PC-9 (cell line): ENCODE measurements around the gene ABAT. TPM values are rescaled to one million over a fixed set of nuclear protein-coding genes. Genes with fewer than 3 reads are reported as not detected.

Source experiments
- BruUV-seq: library from RNA; stranded (reverse); fragments of 400-500 nt; replicated peaks from 2 replicates; lab custom pipeline; 2021; lab: Mats Ljungman, UMichigan
- CTCF ChIA-PET: fragments of 300-600 bp; sonication (Branson Sonifier 250); formaldehyde crosslinking; loops from one replicate; lab custom pipeline; 2022; ENCODE audit warnings: antibody characterized with exemption; lab: Charles Lee
- POLR2A ChIA-PET: fragments of 300-600 bp; sonication (Branson Sonifier 250); formaldehyde crosslinking; loops from one replicate; lab custom pipeline; 2022; ENCODE audit warnings: antibody characterized with exemption; ENCODE audit not compliant: unreplicated experiment; lab: Charles Lee
- DNase-seq, 2 experiments: peaks; one replicate each; pipeline versions ENCODE4 v3.0.0 to v3.0.0-alpha.2; 2015 to 2022; ENCODE audit warnings: mixed read lengths in 1 of 2
- H2AFZ ChIP-seq: fragments of 200-600 bp; sonication (generic); 2 replicates; pipeline ENCODE4 v1.8.1; 2017; ENCODE audit warnings: antibody characterized with exemption
- H3F3A ChIP-seq: fragments of 200-600 bp; sonication (generic); 2 replicates; pipeline ENCODE4 v1.8.1; 2017; ENCODE audit warnings: antibody characterized with exemption, mild to moderate bottlenecking, low read depth; ENCODE audit not compliant: insufficient read depth
- H3K27ac ChIP-seq: fragments of 200-600 bp; sonication (generic); 2 replicates; pipeline ENCODE4 v1.6.1; 2016; ENCODE audit warnings: mixed run types
- H3K27me3 ChIP-seq: fragments of 200-600 bp; sonication (generic); 2 replicates; pipeline ENCODE4 v1.6.1; 2016; ENCODE audit warnings: low read depth, mixed run types; ENCODE audit not compliant: insufficient read depth
- H3K36me3 ChIP-seq: fragments of 200-600 bp; sonication (generic); 2 replicates; pipeline ENCODE4 v1.6.1; 2016; ENCODE audit warnings: low read depth, mixed run types
- H3K4me1 ChIP-seq: fragments of 200-600 bp; sonication (generic); replicated peaks from 2 replicates; pipeline ENCODE4 v1.6.1; 2016; ENCODE audit warnings: mixed run types; ENCODE audit not compliant: insufficient read depth
- H3K4me2 ChIP-seq: fragments of 200-600 bp; sonication (generic); 2 replicates; pipeline ENCODE4 v1.6.1; 2017; ENCODE audit warnings: mixed run types
- H3K4me3 ChIP-seq: fragments of 200-600 bp; sonication (generic); 2 replicates; pipeline ENCODE4 v1.6.1; 2016; ENCODE audit warnings: mixed run types
- H3K79me2 ChIP-seq: fragments of 200-600 bp; sonication (generic); 2 replicates; pipeline ENCODE4 v1.6.1; 2017; ENCODE audit warnings: low read depth, mixed run types
- H3K9me2 ChIP-seq: fragments of 200-600 bp; sonication (generic); 2 replicates; pipeline ENCODE4 v1.8.1; 2017; ENCODE audit warnings: mild to moderate bottlenecking; ENCODE audit not compliant: insufficient read depth
- H3K9me3 ChIP-seq: fragments of 200-600 bp; sonication (generic); 2 replicates; pipeline ENCODE4 v1.8.1; 2016; ENCODE audit warnings: low read depth; ENCODE audit not compliant: insufficient read depth
- H4K20me1 ChIP-seq: fragments of 200-600 bp; sonication (generic); 2 replicates; pipeline ENCODE4 v1.8.1; 2017; ENCODE audit not compliant: insufficient read depth
- CTCF ChIP-seq: fragments of 200-600 bp; sonication (generic); conservative IDR thresholded peaks from 2 replicates; pipeline ENCODE4 v1.6.1; 2017; ENCODE audit warnings: mixed run types, antibody characterized with exemption, mild to moderate bottlenecking, moderate library complexity
- EZH2 ChIP-seq: fragments of 200-600 bp; sonication (generic); IDR thresholded peaks from 2 replicates; pipeline ENCODE4 v1.8.0; 2017; ENCODE audit warnings: antibody characterized with exemption, low read depth
- intact Hi-C: fragments of 100-400 bp; cut with micrococcal nuclease; formaldehyde crosslinking; loops from one replicate; pipeline ENCODE4 v1.10.0; 2022; ENCODE audit not compliant: unreplicated experiment
- total RNA-seq: library from RNA; stranded (reverse); gene quantifications from 2 replicates; pipeline ENCODE4 v1.2.3, GENCODE V29; 2021

The ABAT gene
- total RNA-seq, 1 experiment from 2014 or later = 12.9 TPM

GRCh38 chr16:8632675-8633182 is 41.7 kb upstream of the ABAT start:
- intact Hi-C loops = no loop called here
- BruUV-seq = no TSS peak
- Histone ChIP-seq H3K4me1 (no peaks in the 10 kb centered on the region), H3K27ac (no peak overlapping the region), H3K27me3 (no peaks in the 10 kb centered on the region), H3K79me2 (no peaks in the 10 kb centered on the region), H3K36me3 (peaks cover 5% of the 10 kb centered on the region; the same call in 1 of the 2 replicates), H3K4me3 (no peak overlapping the region), H3K4me2 (no peak overlapping the region), H3K9me3 (no peaks in the 10 kb centered on the region), H3K9me2 (no peaks in the 10 kb centered on the region), H2AFZ (no peak overlapping the region), H4K20me1 (no peaks in the 10 kb centered on the region), H3F3A (no peaks in the 10 kb centered on the region)
- DNase-seq = no peak
- POLR2A ChIA-PET = no interaction called here
- TF ChIP-seq CTCF (no peak), EZH2 (no peak)
- CTCF ChIA-PET = no interaction called here

GRCh38 chr16:8634991-8635736 is 39.3 kb upstream of the ABAT start:
- H4K20me1 ChIP-seq = no peaks in the 10 kb centered on the region

GRCh38 chr16:8639694-8640093 is 34.7 kb upstream of the ABAT start:
- Histone ChIP-seq H3F3A (no peaks in the 10 kb centered on the region), H3K9me2 (no peaks in the 10 kb centered on the region), H3K4me1 (no peaks in the 10 kb centered on the region), H3K79me2 (no peaks in the 10 kb centered on the region), H4K20me1 (no peaks in the 10 kb centered on the region), H3K27ac (no peak overlapping the region), H3K36me3 (peaks cover 13% of the 10 kb centered on the region; the same call in 1 of the 2 replicates), H2AFZ (no peak overlapping the region), H3K9me3 (no peaks in the 10 kb centered on the region), H3K4me2 (no peak overlapping the region), H3K27me3 (no peaks in the 10 kb centered on the region), H3K4me3 (no peak overlapping the region)
- intact Hi-C loops = no loop called here
- CTCF ChIA-PET = no interaction called here
- no peak for TF ChIP-seq CTCF
- no peak for TF ChIP-seq EZH2
- POLR2A ChIA-PET = no interaction called here
- no TSS peak for BruUV-seq
- DNase-seq = no peak

More at GRCh38 chr16:8634991-8635736, 39.3 kb upstream of the ABAT start:
- Histone ChIP-seq H3K27ac (no peak overlapping the region), H3K4me2 (no peak overlapping the region), H3K36me3 (no peaks in the 10 kb centered on the region; the same call in 1 of the 2 replicates), H3K4me1 (no peaks in the 10 kb centered on the region), H3K9me2 (no peaks in the 10 kb centered on the region), H3F3A (no peaks in the 10 kb centered on the region), H3K4me3 (no peak overlapping the region), H3K79me2 (no peaks in the 10 kb centered on the region), H3K27me3 (no peaks in the 10 kb centered on the region), H3K9me3 (no peaks in the 10 kb centered on the region), H2AFZ (no peak overlapping the region)
- ChIA-PET POLR2A (no interaction called here), CTCF (interaction anchor here (0.5 kb wide), 1 partner anchor 422 kb away, joined by 4 read pairs; no protein-coding TSS in a partner anchor)
- intact Hi-C loops = no loop called here
- BruUV-seq = no TSS peak
- TF ChIP-seq EZH2 (no peak), CTCF (no peak; the same call in 1 of the 2 replicates)
- DNase-seq = no peak
